CD4-positive, alpha-beta T cell (primary cell): ENCODE results near the gene FAM3B. TPM values are rescaled to one million over a fixed set of nuclear protein-coding genes. Genes with fewer than 3 reads are reported as not detected.

Experiments
- ATAC-seq: fragments of 200-7000 bp; cut with Tn5 transposase; one replicate; pipeline ENCODE4 v1.10.0; 2022; ENCODE audit warnings: mild to moderate bottlenecking; ENCODE audit not compliant: poor library complexity
- CTCF ChIA-PET: fragments of 350-600 bp; sonication (Branson Sonifier 250); formaldehyde crosslinking; loops from one replicate; lab custom pipeline; 2021; ENCODE audit warnings: antibody characterized with exemption, inconsistent platforms; lab: Charles Lee
- POLR2A ChIA-PET: fragments of 350-600 bp; sonication (Branson Sonifier 250); formaldehyde crosslinking; loops from one replicate; lab custom pipeline; 2021; ENCODE audit warnings: antibody characterized with exemption, inconsistent platforms; lab: Charles Lee
- DNase-seq, 14 experiments: peaks; one replicate each; pipeline ENCODE4 v3.0.0-alpha.2; 2013 to 2020; ENCODE audit warnings: mixed read lengths in 2 of 14
- H3K27ac ChIP-seq, 2 donors: one replicate each; pipeline versions ENCODE4 v1.5.1 to v1.7.0; 2013; ENCODE audit warnings: low read length in 2 of 2, low read depth in 1 of 2, mild to moderate bottlenecking in 1 of 2
- H3K27me3 ChIP-seq, 2 experiments: 1 replicate in 1 of 2; 2 replicates in 1 of 2; pipeline versions ENCODE4 v1.6.1 to v1.7.0; 2013; ENCODE audit warnings: low read length in 2 of 2, control low read depth in 1 of 2, mild to moderate bottlenecking in 1 of 2, moderate library complexity in 1 of 2; ENCODE audit not compliant: insufficient read depth in 2 of 2, control insufficient read depth in 1 of 2
- H3K36me3 ChIP-seq: one replicate; pipeline ENCODE4 v1.6.1; 2013; ENCODE audit warnings: low read length, control low read depth; ENCODE audit not compliant: insufficient read depth
- H3K4me1 ChIP-seq: one replicate; pipeline ENCODE4 v1.6.1; 2013; ENCODE audit warnings: low read length, control low read depth; ENCODE audit not compliant: insufficient read depth
- H3K4me3 ChIP-seq: one replicate; pipeline ENCODE4 v1.5.1; 2013; ENCODE audit warnings: mild to moderate bottlenecking, low read length, moderate library complexity
- H3K9me3 ChIP-seq, 2 experiments: 1 replicate in 1 of 2; 2 replicates in 1 of 2; pipeline versions ENCODE4 v1.6.1 to v1.7.0; 2013; ENCODE audit warnings: low read length in 2 of 2, mild to moderate bottlenecking in 2 of 2, control low read depth in 1 of 2, moderate library complexity in 1 of 2; ENCODE audit not compliant: control insufficient read depth in 1 of 2, insufficient read depth in 1 of 2
- H3K27ac Mint-ChIP-seq: one replicate; pipeline ENCODE4 v1.8.0; 2020; ENCODE audit warnings: mixed read lengths
- H3K27me3 Mint-ChIP-seq: one replicate; pipeline ENCODE4 v1.8.0; 2021; ENCODE audit warnings: mixed read lengths
- H3K36me3 Mint-ChIP-seq: one replicate; pipeline ENCODE4 v1.8.0; 2021; ENCODE audit warnings: low read depth, mixed read lengths
- H3K4me1 Mint-ChIP-seq: one replicate; pipeline ENCODE4 v1.8.0; 2021; ENCODE audit warnings: low read depth, mixed read lengths
- H3K4me3 Mint-ChIP-seq: one replicate; pipeline ENCODE4 v1.8.0; 2020; ENCODE audit warnings: mild to moderate bottlenecking, mixed read lengths
- H3K9me3 Mint-ChIP-seq: one replicate; pipeline ENCODE4 v1.8.0; 2020; ENCODE audit warnings: mixed read lengths
- intact Hi-C, 2 experiments: fragments of 100-400 bp; cut with DNase I in 1 of 2; cut with micrococcal nuclease in 1 of 2; formaldehyde crosslinking; loops; one replicate each; pipeline versions ENCODE4 v1.15.1 to v1.9.0; 2023 to 2025; cut with DNase I, micrococcal nuclease
- total RNA-seq, 174 experiments: library from RNA in 2 of 174; stranded (reverse) in 2 of 174; gene quantifications; one replicate each; pipeline ENCODE4 v1.2.3 and lab custom pipeline; 2021 to 2026
- TF ChIP-seq, protein P1 (sequence below): fragments of 200-600 bp; IDR thresholded peaks from one replicate; pipeline ENCODE4 v1.8.0; 2022; ENCODE audit warnings: antibody characterized with exemption, mild to moderate bottlenecking

The FAM3B gene
- total RNA-seq, 2 experiments from 2014 or later = not detected

DNA sequence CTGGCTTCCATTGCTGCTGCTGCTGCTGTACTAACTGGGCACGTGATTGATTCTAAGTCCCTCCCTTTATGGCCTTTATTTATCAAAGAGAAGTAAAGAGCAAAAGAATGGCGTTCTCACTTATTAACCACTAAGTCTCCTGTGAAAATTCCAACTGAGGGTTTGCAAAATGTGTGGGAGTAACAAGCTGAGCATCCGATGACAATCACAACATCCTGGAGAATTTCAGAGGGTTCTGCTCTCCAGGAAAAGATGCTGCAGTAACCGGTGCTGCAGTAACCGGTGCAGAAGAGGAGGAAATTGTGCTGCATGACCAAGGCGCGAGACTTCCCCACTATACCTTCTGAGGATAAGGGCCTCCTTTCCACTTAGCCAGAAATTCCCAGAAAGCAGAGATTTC, 32.5 kb downstream of the FAM3B start:
- Histone ChIP-seq H3K9me3 (no peaks in the 10 kb centered on the region), H3K4me3 (no peak overlapping the region), H3K27me3 (no peaks in the 10 kb centered on the region), H3K27ac (no peak overlapping the region), H3K36me3 (no peaks in the 10 kb centered on the region), H3K4me1 (no peaks in the 10 kb centered on the region)
- CTCF ChIA-PET = no interaction called here
- Mint-ChIP-seq H3K9me3 (no peaks in the 10 kb centered on the region), H3K4me3 (no peak overlapping the region), H3K27me3 (peaks cover 5% of the 10 kb centered on the region), H3K36me3 (no peaks in the 10 kb centered on the region), H3K4me1 (no peaks in the 10 kb centered on the region), H3K27ac (no peak overlapping the region)
- POLR2A ChIA-PET = no interaction called here
- TF ChIP-seq, protein P1, sequence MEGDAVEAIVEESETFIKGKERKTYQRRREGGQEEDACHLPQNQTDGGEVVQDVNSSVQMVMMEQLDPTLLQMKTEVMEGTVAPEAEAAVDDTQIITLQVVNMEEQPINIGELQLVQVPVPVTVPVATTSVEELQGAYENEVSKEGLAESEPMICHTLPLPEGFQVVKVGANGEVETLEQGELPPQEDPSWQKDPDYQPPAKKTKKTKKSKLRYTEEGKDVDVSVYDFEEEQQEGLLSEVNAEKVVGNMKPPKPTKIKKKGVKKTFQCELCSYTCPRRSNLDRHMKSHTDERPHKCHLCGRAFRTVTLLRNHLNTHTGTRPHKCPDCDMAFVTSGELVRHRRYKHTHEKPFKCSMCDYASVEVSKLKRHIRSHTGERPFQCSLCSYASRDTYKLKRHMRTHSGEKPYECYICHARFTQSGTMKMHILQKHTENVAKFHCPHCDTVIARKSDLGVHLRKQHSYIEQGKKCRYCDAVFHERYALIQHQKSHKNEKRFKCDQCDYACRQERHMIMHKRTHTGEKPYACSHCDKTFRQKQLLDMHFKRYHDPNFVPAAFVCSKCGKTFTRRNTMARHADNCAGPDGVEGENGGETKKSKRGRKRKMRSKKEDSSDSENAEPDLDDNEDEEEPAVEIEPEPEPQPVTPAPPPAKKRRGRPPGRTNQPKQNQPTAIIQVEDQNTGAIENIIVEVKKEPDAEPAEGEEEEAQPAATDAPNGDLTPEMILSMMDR = no peak
- intact Hi-C loops = no loop called here
- DNase-seq = no peak
- no peak for ATAC-seq

DNA sequence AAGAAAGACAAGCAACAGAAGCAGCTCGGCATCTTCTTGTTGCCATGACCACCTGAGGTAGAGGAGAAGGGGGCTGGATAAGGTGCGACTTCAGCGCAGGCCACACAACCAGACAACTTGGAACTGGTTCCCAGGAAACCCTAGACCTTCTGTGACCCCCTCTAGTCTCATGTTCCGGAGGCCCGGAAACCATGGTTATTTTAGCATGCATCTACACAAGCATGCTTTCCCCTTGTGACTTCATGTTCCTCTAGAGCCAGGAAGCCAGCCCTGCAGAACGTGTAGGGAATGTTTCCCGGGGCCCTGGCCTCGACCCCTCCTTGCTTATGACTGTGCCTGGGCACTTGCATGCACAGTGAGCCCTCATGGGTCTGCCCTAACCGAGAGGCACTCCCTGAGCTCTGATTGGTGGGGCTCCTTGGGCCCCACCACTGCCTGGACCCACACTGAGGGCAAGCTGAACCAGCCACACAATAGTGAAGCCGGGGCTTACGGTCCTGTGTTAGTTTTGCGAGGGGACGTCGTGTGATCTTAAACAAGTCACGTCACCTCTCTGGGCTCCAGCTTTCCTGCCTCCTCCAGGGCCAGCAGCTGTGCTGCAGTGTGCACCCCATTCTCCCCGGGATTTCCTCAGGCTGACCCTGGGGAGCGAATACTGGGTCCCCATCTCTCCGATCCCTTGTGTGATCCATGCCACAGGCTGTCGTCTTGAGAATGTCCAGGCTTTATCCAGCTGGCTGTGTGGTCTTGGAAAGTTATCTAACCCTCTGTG, 33.2 kb downstream of the FAM3B start:
- DNase-seq = no peak
- no peaks in the 10 kb centered on the region for H3K4me1 ChIP-seq
- ChIA-PET POLR2A (no interaction called here), CTCF (interaction anchor here (1.1 kb wide), 1 partner anchor 52 kb away, joined by 3 read pairs; no protein-coding TSS in a partner anchor)
- H3K36me3 Mint-ChIP-seq = no peaks in the 10 kb centered on the region
- no peaks in the 10 kb centered on the region for H3K36me3 ChIP-seq
- no peaks in the 10 kb centered on the region for H3K27me3 ChIP-seq
- H3K27ac ChIP-seq = no peak overlapping the region
- H3K4me3 ChIP-seq = no peak overlapping the region
- intact Hi-C loops = no loop called here
- no peaks in the 10 kb centered on the region for H3K9me3 ChIP-seq
- H3K27me3 Mint-ChIP-seq = peaks cover 5% of the 10 kb centered on the region
- no peaks in the 10 kb centered on the region for H3K4me1 Mint-ChIP-seq
- H3K9me3 Mint-ChIP-seq = no peaks in the 10 kb centered on the region
- TF ChIP-seq, protein P1 = no peak
- no peak overlapping the region for H3K27ac Mint-ChIP-seq
- ATAC-seq = no peak
- H3K4me3 Mint-ChIP-seq = no peak overlapping the region

DNA sequence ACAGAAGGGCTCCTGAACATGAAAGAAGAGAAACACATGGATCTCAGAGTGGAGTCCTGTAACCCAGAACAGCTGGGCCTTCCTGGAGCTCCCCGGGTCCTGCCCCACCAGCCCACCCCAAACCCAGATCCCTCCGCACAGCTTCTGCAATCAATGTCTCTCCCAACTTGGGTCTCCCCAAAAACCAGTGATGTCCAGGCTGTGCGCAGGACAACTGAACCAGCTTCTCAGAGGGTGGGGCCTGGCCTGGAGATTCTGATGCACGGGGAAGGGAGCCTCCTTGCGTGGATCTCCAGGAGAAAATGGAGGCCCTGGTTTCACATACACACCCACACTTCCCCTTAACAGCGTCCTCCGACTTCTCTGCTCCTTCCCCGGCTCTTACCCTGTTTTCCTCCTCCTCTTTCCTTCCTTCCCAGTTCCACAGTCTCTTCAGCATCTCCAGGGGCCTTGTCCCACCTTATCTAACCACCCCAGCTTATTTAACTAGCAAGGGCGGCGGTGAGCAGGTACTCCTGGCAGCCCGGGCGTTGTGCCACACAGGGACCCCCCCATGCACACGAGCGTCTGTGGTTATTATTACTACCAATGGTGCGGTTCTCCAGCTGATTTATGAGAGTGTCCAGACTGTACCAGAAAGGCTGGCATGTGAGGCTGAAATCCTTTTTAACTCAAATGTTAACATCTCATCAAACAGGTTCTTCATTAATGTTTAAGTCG, 34.0 kb downstream of the FAM3B start:
- Mint-ChIP-seq H3K4me3 (no peak overlapping the region), H3K27me3 (peaks cover 5% of the 10 kb centered on the region)
- no peak for ATAC-seq

More for the DNA sequence above, 34.0 kb downstream of the FAM3B start:
- CTCF ChIA-PET = interaction anchor here (1.1 kb wide), 1 partner anchor 51 kb away, joined by 3 read pairs; no protein-coding TSS in a partner anchor
- Histone ChIP-seq H3K4me3 (no peak overlapping the region), H3K27me3 (no peaks in the 10 kb centered on the region), H3K9me3 (no peaks in the 10 kb centered on the region), H3K4me1 (no peaks in the 10 kb centered on the region), H3K27ac (no peak overlapping the region), H3K36me3 (no peaks in the 10 kb centered on the region)
- no peak for DNase-seq
- H3K4me1 Mint-ChIP-seq = no peaks in the 10 kb centered on the region
- H3K9me3 Mint-ChIP-seq = no peaks in the 10 kb centered on the region
- no peaks in the 10 kb centered on the region for H3K36me3 Mint-ChIP-seq
- POLR2A ChIA-PET = no interaction called here
- TF ChIP-seq, protein P1 = no peak
- no peak overlapping the region for H3K27ac Mint-ChIP-seq
- intact Hi-C loops = no loop called here
